Parathyroid adenoma (tissue), 2 donors: ENCODE measurements around the gene PRDM2.

Experiments
- H2AFZ ChIP-seq: fragments of 300-600 bp; sonication (generic); one replicate; pipeline ENCODE4 v1.7.0; 2017; ENCODE audit warnings: antibody characterized with exemption, mild to moderate bottlenecking
- H3K27ac ChIP-seq: fragments of 300-600 bp; sonication (generic); one replicate; pipeline ENCODE4 v1.7.0; 2017
- H3K27me3 ChIP-seq: fragments of 300-600 bp; sonication (generic); one replicate; pipeline ENCODE4 v1.7.0; 2017; ENCODE audit warnings: low read length; ENCODE audit not compliant: control insufficient read depth, insufficient read depth
- H3K36me3 ChIP-seq: fragments of 300-600 bp; sonication (generic); one replicate; pipeline ENCODE4 v1.7.0; 2017; ENCODE audit warnings: low read length; ENCODE audit not compliant: control insufficient read depth, insufficient read depth
- H3K4me1 ChIP-seq: fragments of 300-600 bp; sonication (generic); one replicate; pipeline ENCODE4 v1.7.0; 2017; ENCODE audit warnings: control low read depth
- H3K4me2 ChIP-seq: fragments of 300-600 bp; sonication (generic); one replicate; pipeline ENCODE4 v1.7.0; 2017; ENCODE audit warnings: low read length
- H3K4me3 ChIP-seq: fragments of 300-600 bp; sonication (generic); one replicate; pipeline ENCODE4 v1.7.0; 2017; ENCODE audit warnings: low read depth, low read length
- H3K79me2 ChIP-seq: fragments of 300-600 bp; sonication (generic); one replicate; pipeline ENCODE4 v1.7.0; 2017; ENCODE audit warnings: control low read depth
- H3K9ac ChIP-seq: fragments of 300-600 bp; sonication (generic); one replicate; pipeline ENCODE4 v1.7.0; 2017; ENCODE audit warnings: mild to moderate bottlenecking
- H3K9me3 ChIP-seq: fragments of 300-600 bp; sonication (generic); one replicate; pipeline ENCODE4 v1.7.0; 2017; ENCODE audit warnings: low read length; ENCODE audit not compliant: control insufficient read depth
- TF ChIP-seq, protein P1 (sequence below): fragments of 300-600 bp; sonication (generic); IDR thresholded peaks from one replicate; pipeline ENCODE4 v1.7.0; 2017; ENCODE audit warnings: antibody characterized with exemption, mild to moderate bottlenecking
- donor health status: primary hyperparathyroidism.

The PRDM2 gene

DNA sequence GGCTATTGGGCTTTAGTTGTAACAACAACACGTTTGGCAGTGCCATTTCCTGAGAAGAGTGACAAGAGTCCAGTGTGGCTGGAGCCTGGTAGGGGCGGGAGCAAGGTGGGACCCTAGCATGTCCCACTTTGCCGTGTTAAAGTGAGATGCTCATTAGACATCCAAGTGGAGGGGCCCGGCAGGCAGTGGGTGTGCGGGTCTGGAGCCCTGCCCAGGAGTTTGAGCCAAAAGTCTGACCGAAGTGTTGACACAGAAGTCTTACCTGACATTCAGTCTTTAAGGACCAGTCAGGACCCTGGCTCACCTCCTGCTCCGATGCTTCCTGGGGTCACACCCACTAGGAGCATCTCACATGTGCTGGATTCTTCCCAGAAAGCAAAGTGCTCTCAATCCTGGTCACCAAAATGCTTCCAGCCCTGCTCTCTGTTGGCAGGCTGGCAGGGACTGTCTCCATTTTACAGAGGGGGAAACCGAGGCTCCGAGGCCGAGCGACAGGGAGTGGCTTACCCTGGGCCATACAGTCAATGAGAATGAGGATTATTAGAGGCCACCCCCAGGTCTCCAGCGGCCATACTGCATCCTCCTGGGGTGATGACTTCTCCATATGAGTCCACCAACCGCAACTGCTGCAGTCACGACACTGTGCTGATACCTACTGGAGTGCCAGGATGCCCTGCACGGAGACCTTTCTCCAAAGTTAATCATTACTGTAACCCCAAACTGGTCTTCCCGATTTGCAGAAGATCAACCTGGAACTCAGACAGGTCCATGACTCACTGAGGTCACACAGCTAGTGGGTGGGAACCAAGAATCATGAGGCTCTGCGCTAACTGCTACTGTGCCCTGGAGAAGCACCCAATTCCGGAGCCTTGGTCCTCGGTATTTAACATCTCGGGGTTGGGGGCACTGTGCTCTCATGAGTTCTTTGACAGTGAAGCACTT lies 112.7 kb downstream of the PRDM2 start:
- Histone ChIP-seq H3K36me3 (no peaks in the 10 kb centered on the region), H3K9ac (no peak overlapping the region), H3K79me2 (no peaks in the 10 kb centered on the region), H3K4me1 (no peaks in the 10 kb centered on the region), H3K27ac (no peak overlapping the region), H3K27me3 (no peaks in the 10 kb centered on the region), H2AFZ (no peak overlapping the region), H3K4me3 (no peak overlapping the region), H3K4me2 (no peak overlapping the region), H3K9me3 (no peaks in the 10 kb centered on the region)
- TF ChIP-seq, protein P1, sequence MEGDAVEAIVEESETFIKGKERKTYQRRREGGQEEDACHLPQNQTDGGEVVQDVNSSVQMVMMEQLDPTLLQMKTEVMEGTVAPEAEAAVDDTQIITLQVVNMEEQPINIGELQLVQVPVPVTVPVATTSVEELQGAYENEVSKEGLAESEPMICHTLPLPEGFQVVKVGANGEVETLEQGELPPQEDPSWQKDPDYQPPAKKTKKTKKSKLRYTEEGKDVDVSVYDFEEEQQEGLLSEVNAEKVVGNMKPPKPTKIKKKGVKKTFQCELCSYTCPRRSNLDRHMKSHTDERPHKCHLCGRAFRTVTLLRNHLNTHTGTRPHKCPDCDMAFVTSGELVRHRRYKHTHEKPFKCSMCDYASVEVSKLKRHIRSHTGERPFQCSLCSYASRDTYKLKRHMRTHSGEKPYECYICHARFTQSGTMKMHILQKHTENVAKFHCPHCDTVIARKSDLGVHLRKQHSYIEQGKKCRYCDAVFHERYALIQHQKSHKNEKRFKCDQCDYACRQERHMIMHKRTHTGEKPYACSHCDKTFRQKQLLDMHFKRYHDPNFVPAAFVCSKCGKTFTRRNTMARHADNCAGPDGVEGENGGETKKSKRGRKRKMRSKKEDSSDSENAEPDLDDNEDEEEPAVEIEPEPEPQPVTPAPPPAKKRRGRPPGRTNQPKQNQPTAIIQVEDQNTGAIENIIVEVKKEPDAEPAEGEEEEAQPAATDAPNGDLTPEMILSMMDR = no peak

DNA sequence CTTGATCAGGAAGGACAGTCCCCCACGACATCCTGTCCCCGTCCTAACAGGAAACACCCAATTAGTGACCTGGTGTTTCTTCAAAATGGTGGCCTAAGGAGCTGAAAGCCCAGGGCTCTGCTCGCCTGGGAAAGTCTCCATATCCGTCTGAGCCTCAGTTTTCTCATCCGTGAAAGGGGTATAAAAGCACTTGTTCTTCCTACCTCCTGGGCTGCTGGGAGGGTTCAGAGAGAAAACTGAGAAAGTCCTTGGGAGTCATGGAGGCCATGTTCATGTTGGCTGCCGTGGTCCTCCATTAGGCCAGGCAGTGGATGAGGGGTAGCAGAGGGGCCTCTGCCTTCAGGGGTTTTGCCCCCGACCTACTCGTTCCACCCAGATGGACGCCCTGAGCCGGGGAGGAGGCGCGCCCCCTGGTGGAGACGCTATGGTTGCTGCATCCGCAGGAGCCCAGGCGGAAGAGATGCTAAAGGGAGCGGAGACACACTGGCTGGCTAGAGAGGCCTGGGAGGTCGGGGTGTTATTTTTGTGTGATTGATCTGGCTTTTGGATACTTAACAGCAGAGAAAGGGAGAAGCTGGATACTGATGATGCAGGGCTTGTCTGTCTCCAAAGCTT lies 113.5 kb downstream of the PRDM2 start:
- Histone ChIP-seq H3K27ac (no peak overlapping the region), H3K79me2 (no peaks in the 10 kb centered on the region)

DNA sequence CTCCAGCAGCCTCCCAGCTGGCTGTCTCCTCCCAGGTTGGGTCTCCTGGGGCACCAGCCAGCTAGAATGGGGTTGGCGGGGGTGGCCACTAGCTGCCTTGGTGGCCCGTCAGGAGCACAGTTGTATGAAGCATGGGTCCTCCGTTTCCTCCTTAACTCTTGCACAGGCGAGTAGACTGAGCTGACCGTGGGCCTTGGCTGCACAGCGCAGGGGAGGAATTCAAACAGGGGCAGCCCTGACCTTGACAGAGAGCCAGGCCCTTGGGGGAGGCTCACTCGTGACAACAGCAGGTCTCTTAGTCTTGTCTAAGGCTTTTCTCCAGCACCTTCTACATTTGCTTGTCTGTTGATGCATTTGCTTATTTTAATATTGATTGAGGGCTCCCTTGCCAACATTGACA lies 114.1 kb downstream of the PRDM2 start:
- Histone ChIP-seq H3K9ac (no peak overlapping the region), H3K4me3 (no peak overlapping the region), H3K79me2 (no peaks in the 10 kb centered on the region), H2AFZ (no peak overlapping the region), H3K4me2 (no peak overlapping the region), H3K36me3 (no peaks in the 10 kb centered on the region), H3K9me3 (no peaks in the 10 kb centered on the region), H3K27me3 (no peaks in the 10 kb centered on the region), H3K4me1 (no peaks in the 10 kb centered on the region), H3K27ac (no peak overlapping the region)
- TF ChIP-seq, protein P1 = no peak

More for the DNA sequence above, 113.5 kb downstream of the PRDM2 start:
- TF ChIP-seq, protein P1 = peak; percentile 25
- no peak overlapping the region for H3K4me3 ChIP-seq
- H3K4me1 ChIP-seq = no peaks in the 10 kb centered on the region
- no peaks in the 10 kb centered on the region for H3K36me3 ChIP-seq
- H3K9me3 ChIP-seq = no peaks in the 10 kb centered on the region
- no peak overlapping the region for H3K9ac ChIP-seq
- H2AFZ ChIP-seq = no peak overlapping the region
- no peaks in the 10 kb centered on the region for H3K27me3 ChIP-seq
- no peak overlapping the region for H3K4me2 ChIP-seq

DNA sequence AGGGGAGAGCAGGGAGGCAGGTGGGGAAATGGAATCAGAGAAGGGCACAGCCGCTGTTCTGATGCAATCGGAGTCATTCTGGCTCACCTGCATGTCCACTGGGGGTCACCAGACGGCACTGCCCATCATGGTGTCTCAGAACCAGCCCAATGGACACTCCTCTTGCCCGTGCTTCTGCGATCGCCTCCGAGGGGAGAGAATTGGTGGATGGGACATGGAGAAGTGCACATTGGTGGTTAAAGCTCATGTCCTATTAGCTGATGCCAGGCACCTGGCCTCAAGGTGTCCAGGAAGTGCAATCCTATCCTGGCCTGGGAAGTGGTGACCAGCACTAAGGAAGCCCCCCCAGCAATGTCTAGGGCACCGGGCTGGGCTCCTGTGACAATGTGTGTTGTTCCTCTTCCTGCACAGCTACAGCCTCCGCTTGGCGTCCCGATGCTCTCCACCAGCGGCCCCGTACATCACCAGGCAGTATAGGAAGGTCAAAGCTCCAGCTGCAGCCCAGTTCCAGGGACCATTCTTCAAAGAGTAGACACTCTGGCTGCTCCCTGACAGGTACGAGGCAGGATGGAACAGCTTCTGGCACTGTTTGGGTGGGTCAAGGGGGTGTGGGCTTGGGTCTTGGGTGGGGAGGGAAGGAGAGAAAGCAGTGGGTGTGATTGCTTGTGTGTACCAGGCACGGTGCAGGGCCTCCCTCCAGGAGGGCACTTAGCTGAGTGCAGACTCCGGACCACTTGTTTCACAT lies 116.2 kb downstream of the PRDM2 start:
- Histone ChIP-seq H3K79me2 (no peaks in the 10 kb centered on the region), H3K9ac (no peak overlapping the region), H3K27ac (no peak overlapping the region), H3K27me3 (no peaks in the 10 kb centered on the region), H3K4me2 (no peak overlapping the region), H2AFZ (no peak overlapping the region), H3K9me3 (no peaks in the 10 kb centered on the region), H3K4me3 (no peak overlapping the region), H3K36me3 (no peaks in the 10 kb centered on the region), H3K4me1 (no peaks in the 10 kb centered on the region)
- TF ChIP-seq, protein P1 = no peak
